NT2/D1 (cell line): ENCODE results near the gene NTHL1.
"Not testable (repeated sequence)": the region's sequence is repeated elsewhere in the genome, so short reads cannot be mapped to it uniquely, and the experiment has no call there.

Experiments used
- DNase-seq: peaks from one replicate; pipeline ENCODE4 v3.0.0-alpha.2; 2011; ENCODE audit warnings: low read depth, low spot score
- H3K27me3 ChIP-seq: 2 replicates; pipeline ENCODE4 v1.6.0; 2011; ENCODE audit warnings: mild to moderate bottlenecking; ENCODE audit not compliant: insufficient read length, insufficient read depth
- H3K36me3 ChIP-seq: 2 replicates; pipeline ENCODE4 v1.6.1; 2011; ENCODE audit warnings: mild to moderate bottlenecking, low read length, mixed read lengths; ENCODE audit not compliant: insufficient read depth, insufficient read length
- H3K4me1 ChIP-seq: 2 replicates; pipeline ENCODE4 v1.5.1; 2011; ENCODE audit not compliant: insufficient read depth, insufficient read length
- H3K4me3 ChIP-seq: 2 replicates; pipeline ENCODE4 v1.5.1; 2011; ENCODE audit warnings: low read depth; ENCODE audit not compliant: insufficient read length
- H3K9ac ChIP-seq: 2 replicates; pipeline ENCODE4 v1.6.0; 2011; ENCODE audit warnings: low read depth; ENCODE audit not compliant: insufficient read length
- H3K9me3 ChIP-seq: 2 replicates; pipeline ENCODE4 v1.5.1; 2011; ENCODE audit warnings: mild to moderate bottlenecking, low read length; ENCODE audit not compliant: insufficient read depth
- SUZ12 ChIP-seq: IDR thresholded peaks from 2 replicates; pipeline ENCODE4 v1.6.1; 2011; ENCODE audit not compliant: insufficient read length, insufficient read depth; ENCODE audit errors: extremely low read depth
- YY1 ChIP-seq: IDR thresholded peaks from 2 replicates; pipeline ENCODE4 v1.6.1; 2011; ENCODE audit not compliant: insufficient read length, insufficient read depth
- ZNF274 ChIP-seq: IDR thresholded peaks from 2 replicates; pipeline ENCODE4 v1.6.1; 2011; ENCODE audit warnings: mild to moderate bottlenecking, low read depth, low read length

NTHL1 gene

DNA sequence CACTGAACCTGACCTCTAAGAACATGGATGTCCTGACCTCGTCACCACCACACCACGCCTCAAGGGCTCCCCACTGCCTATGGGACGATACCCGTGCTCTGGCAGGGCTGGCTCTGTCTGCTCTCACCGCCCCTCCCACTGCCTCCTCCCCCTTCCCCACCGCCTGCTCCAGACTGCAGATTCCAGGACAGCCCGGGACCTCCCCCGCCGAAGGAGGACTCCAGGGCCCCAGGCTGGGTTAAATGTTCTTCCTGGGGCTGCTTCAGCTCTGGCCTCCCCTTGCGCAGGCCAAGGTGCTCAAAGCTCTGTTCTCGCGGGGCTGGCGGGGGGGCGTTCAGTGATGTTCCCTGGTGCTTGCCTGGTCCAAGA, 24.9 kb downstream of the NTHL1 start:
- peak; percentile 36 for DNase-seq
- H3K4me1 ChIP-seq: peaks cover 27% of the 10 kb centered on the region

GRCh38 chr16:2019921-2020831, 27.5 kb downstream of the NTHL1 start:
- H3K4me1 ChIP-seq: peaks cover 18% of the 10 kb centered on the region
- no peak for DNase-seq
- no peaks in the 10 kb centered on the region for H3K36me3 ChIP-seq
- H3K4me3 ChIP-seq: peak overlapping the region; percentile 56
- H3K9me3 ChIP-seq: no peaks in the 10 kb centered on the region
- TF ChIP-seq SUZ12 (no peak), YY1 (no peak), ZNF274 (no peak)
- peak overlapping the region; percentile 79 for H3K9ac ChIP-seq
- H3K27me3 ChIP-seq: peaks cover 29% of the 10 kb centered on the region

More for the DNA sequence above, 24.9 kb downstream of the NTHL1 start:
- Histone ChIP-seq H3K4me3 (peak overlapping the region; percentile 30), H3K27me3 (peaks cover 47% of the 10 kb centered on the region), H3K9me3 (no peaks in the 10 kb centered on the region), H3K36me3 (no peaks in the 10 kb centered on the region), H3K9ac (peak overlapping the region; percentile 79)
- TF ChIP-seq ZNF274 (no peak), YY1 (no peak), SUZ12 (no peak)

DNA sequence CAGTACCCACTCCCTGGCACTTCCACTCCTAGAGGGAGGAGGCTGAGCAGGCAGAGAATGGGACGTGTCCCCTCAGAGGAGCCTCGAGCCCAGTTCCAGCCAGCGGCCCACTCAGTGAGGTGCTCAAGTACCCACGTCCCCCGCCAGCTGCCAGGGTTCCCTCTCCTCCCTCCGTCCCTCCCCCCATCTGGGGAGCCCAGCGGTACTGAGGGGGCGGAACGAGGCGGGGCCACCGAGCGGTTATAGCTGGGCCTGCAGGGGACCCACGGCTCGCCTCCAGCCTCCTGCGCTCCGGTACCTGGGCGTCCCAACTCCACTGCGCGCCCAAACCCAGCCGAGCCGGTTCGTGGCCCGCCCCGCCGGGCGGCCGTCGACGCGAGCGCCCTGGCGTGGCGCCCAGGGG, 28.1 kb downstream of the NTHL1 start, which contains the start of gene NPW:
Gene NPW, plus strand, starts transcription at position 268 of the 403 bp plus-strand sequence.
- no peak for TF ChIP-seq YY1
- no peak for TF ChIP-seq ZNF274
- no peak for TF ChIP-seq SUZ12
- Histone ChIP-seq H3K9me3 (no peaks in the 10 kb centered on the region), H3K36me3 (no peaks in the 10 kb centered on the region), H3K4me1 (peaks cover 14% of the 10 kb centered on the region), H3K9ac (peak within 1 kb of the TSS; percentile 79), H3K4me3 (peak within 1 kb of the TSS; percentile 56), H3K27me3 (peaks cover 25% of the 10 kb centered on the region)
- DNase-seq: no peak

- H3K4me3 ChIP-seq: no peak overlapping the region
- H3K27me3 ChIP-seq: peaks cover 25% of the 10 kb centered on the region
- no peak for DNase-seq
- H3K9me3 ChIP-seq: no peaks in the 10 kb centered on the region
- TF ChIP-seq YY1 (no peak), ZNF274 (no peak), SUZ12 (no peak)
- no peaks in the 10 kb centered on the region for H3K36me3 ChIP-seq
- H3K4me1 ChIP-seq: peaks cover 13% of the 10 kb centered on the region
- no peak overlapping the region for H3K9ac ChIP-seq
Observed at GRCh38 chr16:2016407-2016922, 31.2 kb downstream of the NTHL1 start.

- Histone ChIP-seq H3K4me1 (peaks cover 13% of the 10 kb centered on the region), H3K27me3 (peaks cover 22% of the 10 kb centered on the region), H3K36me3 (peaks cover under 1% of the 10 kb centered on the region), H3K9me3 (no peaks in the 10 kb centered on the region), H3K9ac (peak overlapping the region; percentile 1), H3K4me3 (no peak overlapping the region)
- TF ChIP-seq ZNF274: no peak
- no peak for TF ChIP-seq YY1
- no peak for TF ChIP-seq SUZ12
- DNase-seq: no peak
Observed at GRCh38 chr16:2015947-2016208, 31.8 kb downstream of the NTHL1 start.

- H3K9me3 ChIP-seq: no peaks in the 10 kb centered on the region
- H3K4me3 ChIP-seq: no peak overlapping the region
- no peak for DNase-seq
- peak overlapping the region; percentile 1 for H3K9ac ChIP-seq
- H3K36me3 ChIP-seq: peaks cover 4% of the 10 kb centered on the region
- TF ChIP-seq ZNF274 (no peak), YY1 (no peak), SUZ12 (no peak)
- H3K4me1 ChIP-seq: peaks cover 13% of the 10 kb centered on the region
- H3K27me3 ChIP-seq: peaks cover 17% of the 10 kb centered on the region
Observed at GRCh38 chr16:2015117-2015946, 32.3 kb downstream of the NTHL1 start.

DNA sequence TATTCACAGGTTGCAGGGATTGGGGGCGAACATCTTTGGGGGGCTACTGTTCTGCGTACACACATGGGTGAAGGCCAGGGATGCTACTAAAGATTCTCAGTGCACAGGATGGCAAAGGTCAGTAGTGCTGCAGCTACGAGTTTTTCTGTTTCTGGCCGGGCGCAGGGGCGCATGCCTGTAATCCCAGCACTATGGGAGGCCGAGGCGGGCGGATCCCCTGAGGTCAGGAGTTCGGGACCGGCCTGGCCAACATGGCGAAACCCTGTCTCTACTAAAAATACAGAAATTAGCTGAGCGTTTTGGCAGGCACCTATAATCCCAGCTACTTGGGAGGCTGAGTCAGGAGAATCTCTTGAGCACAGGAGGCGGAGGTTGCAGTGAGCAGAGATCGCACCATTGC, 34.1 kb downstream of the NTHL1 start:
- no peak for TF ChIP-seq ZNF274
- H3K9me3 ChIP-seq: no peaks in the 10 kb centered on the region
- DNase-seq: no peak
- no peak overlapping the region for H3K4me3 ChIP-seq
- H3K4me1 ChIP-seq: peaks cover 6% of the 10 kb centered on the region
- peaks cover 4% of the 10 kb centered on the region for H3K36me3 ChIP-seq
- H3K27me3 ChIP-seq: no peaks in the 10 kb centered on the region
- no peak overlapping the region for H3K9ac ChIP-seq

GRCh38 chr16:2011726-2012125, 35.9 kb downstream of the NTHL1 start:
- H3K36me3 ChIP-seq: peaks cover 22% of the 10 kb centered on the region
- H3K27me3 ChIP-seq, H3K9ac ChIP-seq, H3K4me3 ChIP-seq, H3K9me3 ChIP-seq, DNase-seq: not testable (repeated sequence)
- H3K4me1 ChIP-seq: peaks cover 16% of the 10 kb centered on the region
